Esophagus (tissue), 2 donors: ENCODE results near the gene ACSL3. TPM values are rescaled to one million over a fixed set of nuclear protein-coding genes. Genes with fewer than 3 reads are reported as not detected.

Experiments
- H3K27ac ChIP-seq, 2 donors: one replicate each; pipeline ENCODE4 v1.5.1; 2013; ENCODE audit warnings: low read depth in 2 of 2, mild to moderate bottlenecking in 2 of 2, inconsistent platforms in 1 of 2, low read length in 1 of 2, moderate library complexity in 1 of 2
- H3K27me3 ChIP-seq, 2 donors: one replicate each; pipeline ENCODE4 v1.6.1; 2013; ENCODE audit warnings: low read length in 2 of 2, control low read depth in 1 of 2, mild to moderate bottlenecking in 1 of 2; ENCODE audit not compliant: insufficient read depth in 2 of 2, control insufficient read depth in 1 of 2
- H3K36me3 ChIP-seq, 2 donors: one replicate each; pipeline ENCODE4 v1.6.1; 2013; ENCODE audit warnings: low read length in 1 of 2; ENCODE audit not compliant: control insufficient read depth in 2 of 2, insufficient read depth in 2 of 2
- H3K4me1 ChIP-seq, 2 donors: one replicate each; pipeline ENCODE4 v1.6.1; 2013; ENCODE audit warnings: low read length in 1 of 2; ENCODE audit not compliant: control insufficient read depth in 2 of 2, insufficient read depth in 2 of 2
- H3K4me3 ChIP-seq, 2 donors: one replicate each; pipeline ENCODE4 v1.5.1; 2013; ENCODE audit warnings: low read length in 2 of 2, mild to moderate bottlenecking in 2 of 2, low read depth in 1 of 2, moderate library complexity in 1 of 2
- H3K9me3 ChIP-seq, 2 donors: one replicate each; pipeline ENCODE4 v1.6.1; 2013; ENCODE audit warnings: mild to moderate bottlenecking in 2 of 2, low read depth in 1 of 2, low read length in 1 of 2, moderate library complexity in 1 of 2; ENCODE audit not compliant: control insufficient read depth in 2 of 2, insufficient read depth in 1 of 2
- WGBS, 2 donors: extraction: QIAGEN DNeasy Blood & Tissue Kit; methylation state at CpG; one replicate each; pipeline ENCODE4 v1.1.7; 2013; 5-methylcytosine and 5-hydroxymethylcytosine counted together
- polyA plus RNA-seq, 2 donors: library from polyadenylated mRNA; stranded (reverse); fragments of 200-250 nt; gene quantifications; one replicate each; pipeline ENCODE4 v1.2.3, GENCODE V29; 2013
- donor health status: healthy with polysubstance abuse.
- donor health status: Bipolar disorder and iron deficiency.

The ACSL3 gene
- polyA plus RNA-seq, 2 donors = 21.4 to 43.9 TPM

GRCh38 chr2:222903234-222904220, 42.7 kb downstream of the ACSL3 start:
- Histone ChIP-seq H3K36me3 (peaks cover 0 to 3% of the 10 kb centered on the region in 2 donors), H3K4me3 (no peak overlapping the region), H3K27me3 (no peaks in the 10 kb centered on the region), H3K4me1 (no peaks in the 10 kb centered on the region), H3K27ac (no peak overlapping the region), H3K9me3 (no peaks in the 10 kb centered on the region)
- 84 to 85% methylated on average over 14 to 16 of the region's 16 CpGs for WGBS, 2 donors

GRCh38 chr2:222904557-222905258, 43.9 kb downstream of the ACSL3 start:
- H3K27ac ChIP-seq = peak overlapping the region in 1 of 2 donors; percentile 16
- WGBS, 2 donors = 70 to 72% methylated on average over 2 of the region's 2 CpGs
- H3K27me3 ChIP-seq = no peaks in the 10 kb centered on the region
- H3K4me3 ChIP-seq = no peak overlapping the region
- H3K36me3 ChIP-seq = peaks cover under 1 to 3% of the 10 kb centered on the region in 2 donors
- no peaks in the 10 kb centered on the region for H3K4me1 ChIP-seq
- no peaks in the 10 kb centered on the region for H3K9me3 ChIP-seq

GRCh38 chr2:222907048-222907447, 46.2 kb downstream of the ACSL3 start:
- Histone ChIP-seq H3K4me1 (no peaks in the 10 kb centered on the region), H3K36me3 (peaks cover 2 to 3% of the 10 kb centered on the region in 2 donors), H3K4me3 (no peak overlapping the region), H3K27ac (no peak overlapping the region), H3K27me3 (no peaks in the 10 kb centered on the region), H3K9me3 (no peaks in the 10 kb centered on the region)
- 94 to 97% methylated on average over 2 of the region's 2 CpGs for WGBS, 2 donors

- Histone ChIP-seq H3K4me1 (no peaks in the 10 kb centered on the region), H3K27me3 (no peaks in the 10 kb centered on the region), H3K27ac (no peak overlapping the region), H3K9me3 (no peaks in the 10 kb centered on the region), H3K36me3 (peaks cover 2 to 3% of the 10 kb centered on the region in 2 donors), H3K4me3 (no peak overlapping the region)
- 87 to 93% methylated on average over 10 of the region's 10 CpGs for WGBS, 2 donors
These were observed 47.1 kb downstream of the ACSL3 start for GRCh38 chr2:222907790-222908441.

GRCh38 chr2:222909286-222909685, 48.5 kb downstream of the ACSL3 start:
- H3K4me3 ChIP-seq = no peak overlapping the region
- no peak overlapping the region for H3K27ac ChIP-seq
- WGBS, 2 donors = 95 to 98% methylated on average over 3 of the region's 3 CpGs
- peaks cover 2 to 3% of the 10 kb centered on the region in 2 donors for H3K36me3 ChIP-seq
- no peaks in the 10 kb centered on the region for H3K4me1 ChIP-seq
- H3K27me3 ChIP-seq = no peaks in the 10 kb centered on the region
- H3K9me3 ChIP-seq = no peaks in the 10 kb centered on the region

GRCh38 chr2:222912117-222912516, 51.3 kb downstream of the ACSL3 start:
- no peaks in the 10 kb centered on the region for H3K4me1 ChIP-seq
- no peaks in the 10 kb centered on the region for H3K27me3 ChIP-seq
- peaks cover 0 to 2% of the 10 kb centered on the region in 2 donors for H3K36me3 ChIP-seq
- H3K27ac ChIP-seq = no peak overlapping the region
- 67 to 69% methylated on average over 2 of the region's 2 CpGs for WGBS, 2 donors
- no peaks in the 10 kb centered on the region for H3K9me3 ChIP-seq
- H3K4me3 ChIP-seq = no peak overlapping the region

- no peaks in the 10 kb centered on the region for H3K4me1 ChIP-seq
- no peaks in the 10 kb centered on the region for H3K9me3 ChIP-seq
- 78 to 82% methylated on average over 3 of the region's 3 CpGs for WGBS, 2 donors
- H3K4me3 ChIP-seq = no peak overlapping the region
- no peaks in the 10 kb centered on the region for H3K27me3 ChIP-seq
- H3K27ac ChIP-seq = no peak overlapping the region
- H3K36me3 ChIP-seq = peaks cover 0 to 2% of the 10 kb centered on the region in 2 donors
These were observed 51.9 kb downstream of the ACSL3 start for GRCh38 chr2:222912776-222913175.

- H3K36me3 ChIP-seq = peaks cover 0 to 5% of the 10 kb centered on the region in 2 donors
- H3K4me3 ChIP-seq = no peak overlapping the region
- H3K9me3 ChIP-seq = no peaks in the 10 kb centered on the region
- no peak overlapping the region for H3K27ac ChIP-seq
- WGBS, 2 donors = 83 to 84% methylated on average over 7 of the region's 7 CpGs
- no peaks in the 10 kb centered on the region for H3K4me1 ChIP-seq
- H3K27me3 ChIP-seq = no peaks in the 10 kb centered on the region
These were observed 54.5 kb downstream of the ACSL3 start for GRCh38 chr2:222915092-222915957.
